KOPT-K1 (cell line): Measurements from ENCODE around the gene RAB34.

Experiments
- H3K27ac ChIP-seq: fragments of 200-600 bp; sonication (generic); 2 replicates; pipeline ENCODE4 v1.5.1; 2016; ENCODE audit warnings: antibody characterized with exemption, mild to moderate bottlenecking, low read depth, low read length; ENCODE audit not compliant: poor library complexity, severe bottlenecking
- H3K36me3 ChIP-seq: fragments of 200-600 bp; sonication (generic); 2 replicates; pipeline ENCODE4 v1.5.1; 2017; ENCODE audit warnings: antibody characterized with exemption, mild to moderate bottlenecking, low read length, moderate library complexity; ENCODE audit not compliant: insufficient read depth
- H3K9me3 ChIP-seq: fragments of 200-600 bp; sonication (generic); 2 replicates; pipeline ENCODE4 v1.5.1; 2017; ENCODE audit warnings: antibody characterized with exemption, low read length, mild to moderate bottlenecking; ENCODE audit not compliant: insufficient read depth, poor library complexity, severe bottlenecking

RAB34 gene

DNA sequence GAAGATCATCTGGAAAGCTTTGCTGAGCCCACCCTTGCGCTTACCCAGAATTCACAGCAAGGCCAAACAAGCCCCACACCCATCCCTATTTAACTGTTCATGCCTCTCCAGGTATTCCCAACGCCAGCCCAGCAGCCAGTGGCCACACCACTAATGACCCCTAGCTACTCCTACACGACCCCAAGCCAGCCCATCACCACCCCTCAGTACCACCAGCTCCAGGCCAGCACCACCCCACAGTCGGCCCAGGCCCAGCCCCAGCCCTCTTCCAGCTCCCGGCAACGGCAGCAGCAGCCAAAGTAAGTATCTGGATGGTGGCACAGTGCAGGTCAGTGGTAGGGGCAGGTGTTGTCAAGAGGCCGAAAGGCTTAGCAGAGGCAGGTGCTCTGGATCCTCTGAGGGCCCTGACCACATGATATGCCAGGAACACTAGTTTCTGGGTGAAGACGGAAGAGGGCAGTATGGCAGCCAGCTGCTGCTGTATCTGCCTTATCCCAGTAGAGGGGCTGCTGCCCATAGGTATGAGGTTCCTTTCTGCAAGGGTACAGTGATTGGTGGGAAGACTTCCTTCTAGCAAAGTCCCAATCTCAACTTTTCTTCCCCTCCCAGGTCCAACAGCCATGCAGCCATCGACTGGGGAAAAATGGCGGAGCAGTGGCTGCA, 16.7 kb downstream of the RAB34 start:
- H3K27ac ChIP-seq, result no peak overlapping the region
- peaks cover 100% of the 10 kb centered on the region for H3K36me3 ChIP-seq
- H3K9me3 ChIP-seq, result no peaks in the 10 kb centered on the region

DNA sequence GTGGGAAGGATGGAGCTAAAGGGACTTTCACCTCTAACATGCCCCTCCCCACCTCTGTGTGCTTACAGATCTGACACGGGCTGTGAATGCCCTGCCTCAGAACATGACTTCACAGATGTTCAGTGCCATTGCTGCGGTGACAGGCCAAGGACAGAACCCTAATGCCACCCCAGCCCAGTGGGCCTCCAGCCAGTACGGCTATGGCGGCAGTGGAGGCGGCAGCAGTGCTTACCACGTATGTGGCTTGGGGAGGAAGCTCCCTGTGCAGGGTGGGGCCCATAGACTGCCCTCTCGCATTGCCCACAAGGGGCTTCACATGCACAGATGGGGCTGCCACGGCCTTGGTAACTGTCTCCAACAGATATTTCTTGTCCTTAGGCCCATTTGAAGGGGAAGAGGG, 17.4 kb downstream of the RAB34 start:
- Histone ChIP-seq H3K9me3 (no peaks in the 10 kb centered on the region), H3K27ac (no peak overlapping the region), H3K36me3 (peaks cover 100% of the 10 kb centered on the region)

DNA sequence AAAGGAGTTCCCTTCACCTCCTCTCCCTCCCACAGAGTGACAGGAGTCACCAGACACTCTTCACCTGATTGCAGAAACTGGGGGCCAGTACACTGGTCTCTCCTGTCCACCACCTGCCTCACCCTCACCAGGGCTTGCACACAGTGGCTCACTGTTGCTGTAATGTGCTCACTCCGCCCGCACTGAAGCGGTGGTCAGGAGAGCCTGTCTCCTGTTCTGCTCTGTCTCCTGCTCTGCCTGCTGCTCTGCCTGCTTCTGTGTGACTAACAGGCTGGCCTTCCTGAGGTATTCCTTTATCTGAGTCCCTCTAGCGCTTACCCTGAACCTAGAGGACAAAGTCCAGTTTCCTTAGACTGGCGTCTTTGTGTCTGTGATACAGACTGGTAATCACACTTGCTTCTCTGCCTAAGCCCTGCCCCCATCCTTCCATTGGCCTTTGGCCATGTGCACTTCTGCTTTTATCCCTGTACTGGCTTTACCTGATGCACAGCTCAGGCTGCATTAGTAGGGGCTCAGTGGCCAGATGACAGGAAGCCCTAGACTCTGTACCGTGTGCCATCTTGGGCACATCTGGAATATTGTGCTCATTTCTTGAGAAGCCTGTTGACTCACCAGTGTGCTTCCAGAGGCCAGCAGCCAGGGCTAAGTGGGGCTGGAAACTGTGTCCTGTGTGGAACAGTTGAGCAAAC, 19.3 kb downstream of the RAB34 start:
- Histone ChIP-seq H3K9me3 (no peaks in the 10 kb centered on the region), H3K27ac (no peak overlapping the region), H3K36me3 (peaks cover 100% of the 10 kb centered on the region)

DNA sequence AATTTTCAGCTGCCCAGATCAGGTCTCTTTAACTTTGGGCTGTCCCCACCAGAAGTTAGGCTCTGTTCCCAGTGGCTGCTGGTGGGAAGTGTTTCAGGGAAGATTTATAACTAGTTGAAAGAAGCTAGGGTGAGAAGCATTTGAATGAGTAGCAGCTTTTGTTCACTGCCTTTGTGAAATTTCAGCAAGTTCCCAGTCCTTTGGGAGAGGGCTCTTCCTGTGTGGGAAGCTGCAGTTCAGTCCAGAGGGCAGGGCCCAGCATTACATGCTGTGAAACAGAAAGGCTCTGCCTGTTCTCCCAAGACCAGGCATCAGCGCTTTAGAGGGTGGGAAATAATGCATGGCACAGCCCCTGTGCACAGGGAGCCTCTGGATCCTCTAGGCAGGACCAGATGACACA, 23.8 kb downstream of the RAB34 start:
- Histone ChIP-seq H3K9me3 (no peaks in the 10 kb centered on the region), H3K27ac (no peak overlapping the region), H3K36me3 (peaks cover 100% of the 10 kb centered on the region)

DNA sequence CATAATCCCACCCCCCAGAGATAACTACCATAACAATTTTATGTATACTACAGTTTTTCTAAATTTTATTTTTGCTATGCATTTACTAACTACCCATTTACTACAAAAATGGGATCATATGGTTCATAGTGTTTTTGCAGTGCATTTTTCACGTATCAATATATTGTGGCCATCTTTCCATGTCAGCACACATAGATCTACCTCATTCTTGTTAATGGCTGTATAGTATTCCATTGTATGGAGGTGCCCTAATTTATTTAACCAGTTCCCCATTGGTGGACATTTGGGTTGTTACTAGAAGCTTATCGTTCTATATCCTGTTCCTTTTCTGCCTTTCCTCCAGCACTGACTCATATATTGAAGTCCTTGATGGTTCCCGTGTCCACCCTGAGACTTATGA, 28.7 kb downstream of the RAB34 start:
- Histone ChIP-seq H3K27ac (no peak overlapping the region), H3K9me3 (no peaks in the 10 kb centered on the region), H3K36me3 (peaks cover 99% of the 10 kb centered on the region)

DNA sequence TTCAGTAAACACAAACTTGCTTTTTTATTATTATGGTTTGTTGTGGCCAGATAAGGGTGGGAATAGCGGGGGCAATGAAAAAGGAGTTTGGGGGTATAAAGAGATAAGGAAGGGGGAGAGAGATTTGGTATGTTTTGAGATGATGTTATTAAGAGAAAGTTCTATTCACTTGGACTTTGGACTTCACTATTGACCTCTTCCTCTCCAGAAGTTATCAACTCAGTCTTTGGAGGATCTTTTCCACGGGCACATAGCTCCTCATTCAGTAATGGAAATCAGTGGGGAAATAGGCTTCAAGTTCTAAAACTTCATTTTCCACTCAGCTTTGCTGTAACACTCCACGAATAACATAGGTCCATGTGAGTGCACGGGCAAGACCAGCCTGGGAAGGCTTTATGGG, 29.2 kb downstream of the RAB34 start:
- Histone ChIP-seq H3K9me3 (no peaks in the 10 kb centered on the region), H3K27ac (no peak overlapping the region), H3K36me3 (peaks cover 99% of the 10 kb centered on the region)

DNA sequence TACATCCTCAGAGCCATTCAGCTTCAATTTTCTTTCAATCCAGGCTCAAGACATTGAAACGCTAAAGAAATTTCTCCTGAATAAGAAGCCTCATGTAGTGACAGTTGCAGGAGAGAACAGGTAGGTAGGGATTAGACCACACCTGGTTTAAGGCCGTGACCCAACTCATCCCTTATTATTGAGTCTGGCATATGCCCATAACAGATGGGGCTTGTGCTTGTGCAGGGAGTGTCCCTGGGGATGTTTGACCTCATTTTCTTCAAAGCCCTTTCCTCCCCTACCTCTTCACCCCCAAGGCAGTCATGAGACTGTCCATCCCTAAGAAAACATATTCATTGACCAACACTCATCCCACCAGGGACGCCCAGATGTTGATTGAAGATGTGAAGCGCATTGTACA, 31.4 kb downstream of the RAB34 start:
- Histone ChIP-seq H3K27ac (no peak overlapping the region), H3K9me3 (no peaks in the 10 kb centered on the region), H3K36me3 (peaks cover 99% of the 10 kb centered on the region)

DNA sequence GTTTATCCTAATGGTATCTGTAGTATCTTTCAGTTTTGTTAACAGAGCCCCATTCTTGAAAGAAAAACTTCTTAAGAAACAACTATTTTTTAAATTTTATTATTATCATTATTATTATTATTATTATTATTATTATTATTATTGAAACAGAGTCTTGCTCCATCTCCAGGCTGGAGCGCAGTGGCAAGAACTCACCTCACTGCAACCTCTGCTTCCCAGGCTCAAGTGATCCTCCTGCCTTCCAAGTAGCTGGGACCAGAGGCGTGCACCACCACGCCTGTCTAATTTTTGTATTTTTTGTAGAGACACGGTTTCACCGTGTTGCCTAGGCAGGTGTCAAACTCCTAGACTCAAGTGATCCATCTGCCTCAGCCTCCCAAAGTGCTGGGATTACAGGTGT, 32.3 kb downstream of the RAB34 start:
- H3K36me3 ChIP-seq, result peaks cover 99% of the 10 kb centered on the region
- no peaks in the 10 kb centered on the region for H3K9me3 ChIP-seq

DNA sequence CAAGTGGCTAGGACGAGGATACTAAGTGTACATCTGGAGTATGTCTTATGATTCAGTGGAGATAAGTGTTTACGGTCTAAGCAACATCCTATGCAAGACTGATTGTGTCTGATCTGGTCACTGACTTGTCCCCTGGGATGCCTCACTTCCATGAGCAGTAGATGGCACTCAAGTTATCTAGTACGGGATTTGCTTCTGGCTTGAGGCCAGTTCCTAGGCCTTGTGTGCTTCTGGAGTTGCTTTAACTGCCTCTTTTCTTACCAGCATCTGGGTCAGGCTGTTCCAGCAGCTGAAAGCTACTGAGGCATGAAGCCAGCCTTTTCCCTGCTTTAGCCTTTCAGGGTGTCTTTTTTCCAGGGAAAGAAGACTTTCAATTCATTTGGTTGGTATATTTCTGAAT, 32.7 kb downstream of the RAB34 start:
- H3K27ac ChIP-seq, result no peak overlapping the region
- no peaks in the 10 kb centered on the region for H3K9me3 ChIP-seq
- H3K36me3 ChIP-seq, result peaks cover 99% of the 10 kb centered on the region

More for the DNA sequence above, 32.3 kb downstream of the RAB34 start:
- H3K27ac ChIP-seq, result no peak overlapping the region

DNA sequence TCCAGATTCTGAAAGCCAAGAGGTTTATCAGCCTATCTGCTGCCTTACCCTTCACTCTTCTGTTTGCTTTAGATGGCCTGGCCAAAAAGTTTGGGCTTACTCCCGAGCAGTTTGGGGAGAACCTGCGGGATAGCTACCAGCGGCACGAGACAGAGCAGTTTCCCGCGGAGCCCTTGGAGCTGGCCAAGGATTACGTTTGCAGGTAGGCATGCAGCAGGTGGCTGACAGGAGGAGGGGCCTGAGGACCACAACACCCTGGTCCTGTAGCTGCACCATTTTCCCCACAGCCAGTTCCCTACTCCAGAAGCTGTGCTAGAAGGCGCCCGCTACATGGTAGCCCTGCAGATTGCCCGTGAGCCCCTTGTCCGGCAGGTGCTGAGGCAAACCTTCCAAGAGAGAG, 35.0 kb downstream of the RAB34 start:
- no peak overlapping the region for H3K27ac ChIP-seq
- no peaks in the 10 kb centered on the region for H3K9me3 ChIP-seq
- peaks cover 99% of the 10 kb centered on the region for H3K36me3 ChIP-seq

DNA sequence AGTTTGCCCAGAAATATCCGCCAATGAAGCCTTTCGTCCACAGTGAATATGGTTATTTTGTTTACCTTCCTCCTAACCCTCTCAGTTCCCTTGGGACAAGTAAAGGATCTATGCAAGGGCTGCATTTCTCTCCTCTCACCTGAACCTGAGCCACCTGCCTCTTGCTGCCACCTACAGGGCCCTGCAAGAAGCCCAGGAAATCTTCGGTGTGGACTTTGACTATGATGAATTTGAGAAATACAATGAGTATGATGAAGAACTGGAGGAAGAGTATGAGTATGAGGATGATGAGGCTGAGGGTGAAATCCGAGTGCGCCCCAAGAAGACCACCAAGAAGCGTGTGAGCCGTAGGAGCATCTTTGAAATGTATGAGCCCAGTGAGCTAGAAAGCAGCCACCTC, 41.7 kb downstream of the RAB34 start:
- Histone ChIP-seq H3K27ac (no peak overlapping the region), H3K9me3 (no peaks in the 10 kb centered on the region), H3K36me3 (peaks cover 100% of the 10 kb centered on the region)

DNA sequence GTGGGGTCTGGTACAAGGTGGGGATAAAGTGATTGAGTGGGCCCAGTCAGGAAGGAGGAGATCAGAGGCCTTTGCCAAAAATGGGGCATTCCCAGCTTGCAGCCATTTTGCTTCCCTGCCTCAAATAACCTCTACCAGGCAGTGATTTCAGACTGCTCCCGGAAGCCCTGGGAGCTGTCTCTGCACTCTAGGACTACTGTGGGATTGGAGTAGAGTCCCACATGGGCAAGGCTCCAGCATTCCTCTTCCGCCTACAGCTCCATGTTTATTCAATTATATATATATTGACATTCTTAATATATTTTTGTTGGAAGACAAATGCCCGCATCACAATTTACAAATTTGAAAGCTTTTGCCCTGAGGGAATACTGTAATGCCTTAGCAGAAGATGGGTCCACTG, 42.2 kb downstream of the RAB34 start:
- Histone ChIP-seq H3K27ac (no peak overlapping the region), H3K36me3 (peaks cover 100% of the 10 kb centered on the region), H3K9me3 (no peaks in the 10 kb centered on the region)

DNA sequence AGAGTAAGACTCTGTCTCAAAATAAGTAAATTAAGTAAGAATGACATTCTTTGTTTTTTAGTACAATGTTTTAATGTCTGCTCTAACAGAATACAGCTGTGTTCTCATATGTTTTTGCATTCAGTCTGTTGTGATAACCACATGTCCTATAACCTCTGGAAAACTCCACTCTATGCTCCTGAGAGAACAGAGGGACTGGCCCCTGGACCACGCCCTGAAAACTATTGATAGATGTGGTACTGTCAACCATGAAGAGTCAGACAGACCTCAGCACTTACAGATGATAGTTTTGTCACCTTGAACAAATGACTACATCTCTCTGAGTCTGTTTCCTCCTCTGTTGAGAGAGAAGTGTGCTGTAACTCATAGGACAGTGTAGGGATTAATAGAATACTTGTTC, 47.8 kb downstream of the RAB34 start:
- H3K9me3 ChIP-seq, result no peaks in the 10 kb centered on the region
- no peak overlapping the region for H3K27ac ChIP-seq
- peaks cover 90% of the 10 kb centered on the region for H3K36me3 ChIP-seq

DNA sequence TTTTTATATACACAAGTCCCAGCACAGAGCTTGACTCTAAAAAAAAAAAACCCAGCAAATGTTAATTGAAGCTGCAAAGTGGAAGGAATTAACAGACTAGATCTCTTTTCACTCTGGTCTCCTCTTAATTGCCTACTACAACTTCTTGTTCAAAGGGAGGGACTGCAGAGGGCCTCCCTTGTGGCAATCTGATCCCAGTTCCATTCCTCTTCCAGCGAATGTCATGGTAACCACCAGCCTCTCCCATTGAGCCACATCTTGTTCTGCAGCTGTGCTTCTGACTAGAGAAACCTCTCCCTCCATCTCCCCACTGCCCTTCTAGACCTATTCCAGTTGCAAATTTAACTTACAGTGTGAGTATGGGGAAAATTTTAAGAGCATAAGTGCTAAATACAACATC, 49.8 kb downstream of the RAB34 start:
- H3K9me3 ChIP-seq, result no peaks in the 10 kb centered on the region
- no peak overlapping the region for H3K27ac ChIP-seq
- peaks cover 83% of the 10 kb centered on the region for H3K36me3 ChIP-seq

DNA sequence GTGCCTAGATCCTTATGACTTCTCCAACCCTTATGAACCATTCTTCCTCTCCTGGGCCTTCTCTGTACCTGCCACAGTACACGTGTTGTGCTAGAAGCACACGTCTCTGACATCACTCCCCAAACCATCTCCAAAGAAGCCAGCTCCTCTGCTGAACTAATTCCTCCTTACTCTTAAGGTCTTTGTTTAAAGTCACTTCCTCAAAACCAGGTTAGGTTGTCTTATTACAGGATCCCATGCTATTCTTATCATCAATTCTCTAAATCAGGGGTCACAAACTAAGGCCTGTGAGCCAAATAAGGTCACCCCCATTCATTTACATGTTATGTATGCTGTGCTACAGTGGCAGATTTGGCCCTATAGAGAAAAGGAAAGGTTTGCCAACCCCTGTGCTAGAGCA, 51.7 kb downstream of the RAB34 start:
- H3K36me3 ChIP-seq, result peaks cover 64% of the 10 kb centered on the region
- no peak overlapping the region for H3K27ac ChIP-seq
- no peaks in the 10 kb centered on the region for H3K9me3 ChIP-seq
